DND-41 (cell line): Measurements from ENCODE around the gene SEMA6A.

ENCODE experiments used
- ATAC-seq: fragments of 200-7000 bp; cut with Tn5 transposase; 3 replicates; pipeline ENCODE4 v1.9.1; 2021; ENCODE audit warnings: low read depth; ENCODE audit not compliant: insufficient read depth
- DNase-seq: peaks from one replicate; pipeline ENCODE4 v3.0.0-alpha.2; 2020
- H2AFZ ChIP-seq: 2 replicates; pipeline ENCODE4 v1.6.0; 2012; ENCODE audit warnings: low read depth, low read length
- H3K27ac ChIP-seq: 2 replicates; pipeline ENCODE4 v1.5.1; 2012; ENCODE audit warnings: low read length, inconsistent platforms
- H3K27me3 ChIP-seq: fragments of 200-600 bp; sonication (generic); 2 replicates; pipeline ENCODE4 v1.6.0; 2012; ENCODE audit warnings: low read length, mild to moderate bottlenecking, inconsistent platforms; ENCODE audit not compliant: insufficient read depth, poor library complexity
- H3K36me3 ChIP-seq: 2 replicates; pipeline ENCODE4 v1.5.1; 2012; ENCODE audit warnings: low read length, inconsistent platforms; ENCODE audit not compliant: insufficient read depth
- H3K4me1 ChIP-seq: 2 replicates; pipeline ENCODE4 v1.5.1; 2012; ENCODE audit warnings: mild to moderate bottlenecking, low read length; ENCODE audit not compliant: insufficient read depth
- H3K4me2 ChIP-seq: 2 replicates; pipeline ENCODE4 v1.6.0; 2012; ENCODE audit warnings: mild to moderate bottlenecking, moderate library complexity, low read length, inconsistent platforms; ENCODE audit not compliant: insufficient read depth
- H3K4me3 ChIP-seq, 2 experiments: fragments of 200-600 bp in 1 of 2; shearing (Covaris generic) in 1 of 2; 2 replicates each; pipeline ENCODE4 v1.5.1; 2012 to 2016; ENCODE audit warnings: inconsistent platforms in 2 of 2, low read length in 2 of 2, mild to moderate bottlenecking in 2 of 2, low read depth in 1 of 2, moderate library complexity in 1 of 2
- H3K79me2 ChIP-seq: 2 replicates; pipeline ENCODE4 v1.6.0; 2012; ENCODE audit warnings: low read length, inconsistent platforms; ENCODE audit not compliant: insufficient read depth
- H3K9ac ChIP-seq: 2 replicates; pipeline ENCODE4 v1.6.0; 2012; ENCODE audit warnings: low read depth, mild to moderate bottlenecking, inconsistent platforms, low read length, moderate library complexity
- H3K9me3 ChIP-seq: 2 replicates; pipeline ENCODE4 v1.5.1; 2012; ENCODE audit warnings: low read length, moderate library complexity, mild to moderate bottlenecking, inconsistent platforms; ENCODE audit not compliant: insufficient read depth, severe bottlenecking
- H4K20me1 ChIP-seq: 2 replicates; pipeline ENCODE4 v1.6.0; 2012; ENCODE audit warnings: low read length; ENCODE audit not compliant: insufficient read depth
- CTCF ChIP-seq: IDR thresholded peaks from 2 replicates; pipeline ENCODE4 v1.5.1; 2012; ENCODE audit warnings: borderline replicate concordance, low read length, moderate library complexity, mild to moderate bottlenecking; ENCODE audit not compliant: poor library complexity, severe bottlenecking; ENCODE audit errors: extremely low read depth
- EZH2 ChIP-seq: IDR thresholded peaks from 3 replicates; pipeline ENCODE4 v1.6.1; 2012; ENCODE audit warnings: borderline replicate concordance, low read depth, mild to moderate bottlenecking, moderate library complexity, low read length, inconsistent platforms; ENCODE audit not compliant: severe bottlenecking

Gene SEMA6A

GRCh38 chr5:116542619-116543018 is 32.0 kb downstream of the SEMA6A start:
- Histone ChIP-seq H3K36me3 (no peaks in the 10 kb centered on the region), H3K27me3 (no peaks in the 10 kb centered on the region), H2AFZ (no peak overlapping the region), H3K9ac (no peak overlapping the region), H3K79me2 (no peaks in the 10 kb centered on the region), H3K4me1 (no peaks in the 10 kb centered on the region), H3K27ac (no peak overlapping the region), H4K20me1 (no peaks in the 10 kb centered on the region), H3K4me3 (no peak overlapping the region), H3K4me2 (no peak overlapping the region), H3K9me3 (peaks cover 12% of the 10 kb centered on the region)
- DNase-seq (no peak), ATAC-seq (no peak)
- TF ChIP-seq EZH2, result no peak

- Histone ChIP-seq H2AFZ (no peak overlapping the region), H3K27me3 (no peaks in the 10 kb centered on the region), H3K9me3 (no peaks in the 10 kb centered on the region), H3K4me2 (no peak overlapping the region), H3K4me3 (no peak overlapping the region), H3K79me2 (no peaks in the 10 kb centered on the region), H3K9ac (no peak overlapping the region), H3K36me3 (no peaks in the 10 kb centered on the region), H3K4me1 (no peaks in the 10 kb centered on the region), H3K27ac (no peak overlapping the region), H4K20me1 (no peaks in the 10 kb centered on the region)
- DNase-seq (no peak), ATAC-seq (no peak)
- TF ChIP-seq CTCF, result no peak
- no peak for TF ChIP-seq EZH2
Observed at GRCh38 chr5:116539222-116539621, 35.4 kb downstream of the SEMA6A start.

- Histone ChIP-seq H3K4me2 (no peak overlapping the region), H3K27ac (no peak overlapping the region), H3K9ac (no peak overlapping the region), H3K36me3 (no peaks in the 10 kb centered on the region), H3K79me2 (no peaks in the 10 kb centered on the region), H3K27me3 (no peaks in the 10 kb centered on the region), H3K4me3 (no peak overlapping the region), H4K20me1 (no peaks in the 10 kb centered on the region), H3K4me1 (no peaks in the 10 kb centered on the region), H3K9me3 (no peaks in the 10 kb centered on the region), H2AFZ (no peak overlapping the region)
- no peak for ATAC-seq
- DNase-seq, result no peak
- TF ChIP-seq CTCF (no peak), EZH2 (no peak)
Observed at GRCh38 chr5:116536316-116537083, 38.1 kb downstream of the SEMA6A start.

- Histone ChIP-seq H4K20me1 (no peaks in the 10 kb centered on the region), H3K79me2 (no peaks in the 10 kb centered on the region), H3K9ac (no peak overlapping the region), H3K9me3 (no peaks in the 10 kb centered on the region), H3K27me3 (no peaks in the 10 kb centered on the region), H3K27ac (no peak overlapping the region), H3K4me2 (no peak overlapping the region), H2AFZ (no peak overlapping the region), H3K36me3 (no peaks in the 10 kb centered on the region), H3K4me1 (no peaks in the 10 kb centered on the region), H3K4me3 (no peak overlapping the region)
- ATAC-seq, result no peak
- TF ChIP-seq EZH2, result no peak
- TF ChIP-seq CTCF, result no peak
- DNase-seq, result no peak
Observed at GRCh38 chr5:116534964-116535651, 39.5 kb downstream of the SEMA6A start.
